ENCODE measurements around the gene CAB39. TPM values are rescaled to one million over a fixed set of nuclear protein-coding genes. Genes with fewer than 3 reads are reported as not detected.

Gene CAB39
- polyA plus RNA-seq, 1 of the 3 experiments (the other 2 are of a cell fraction) = 15.7 TPM

DNA sequence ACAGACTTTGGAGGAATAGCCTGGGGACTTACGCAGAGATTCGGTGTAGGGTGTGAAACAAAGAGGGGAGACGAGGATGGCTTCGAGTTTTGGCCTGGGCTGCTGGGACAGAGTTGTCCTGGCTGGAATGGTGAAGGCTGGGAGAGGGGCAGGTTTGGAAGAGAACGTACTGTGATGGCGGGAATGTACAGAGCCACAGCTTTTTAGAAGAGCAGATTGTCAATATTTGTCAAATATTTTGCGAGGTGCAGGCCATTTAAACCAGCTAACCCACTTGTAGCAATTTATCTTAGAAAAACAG is 137.7 kb downstream of the CAB39 start:
- no peaks in the 10 kb centered on the region for H3K9me2 ChIP-seq
- no peaks in the 10 kb centered on the region for H3K36me3 ChIP-seq (replicated peaks in 1 of 2; ENCODE audit: control insufficient read depth in 1 of 2, insufficient read depth in 2 of 2, low read length in 1 of 2)
- peaks cover 14% of the 10 kb centered on the region for H3K27me3 ChIP-seq (ENCODE audit: insufficient read depth)
- ChIA-PET CTCF (interaction anchor here (0.7 to 10.0 kb wide), 4 partner anchors 21 to 136 kb away, joined by 3 to 106 read pairs (median 15); no protein-coding TSS in a partner anchor), POLR2A (no interaction called here)
- H3K79me2 ChIP-seq (ENCODE audit: insufficient read depth) = no peaks in the 10 kb centered on the region
- no peak for DNase-seq
- no peak overlapping the region for H2AFZ ChIP-seq (ENCODE audit: low read depth)
- WGBS (ENCODE audit: low lambda C conversion rate) = 83% methylated on average over 7 of the region's 7 CpGs
- no peaks in the 10 kb centered on the region for H4K20me1 ChIP-seq (ENCODE audit: insufficient read depth)
- TF ChIP-seq, protein P1, sequence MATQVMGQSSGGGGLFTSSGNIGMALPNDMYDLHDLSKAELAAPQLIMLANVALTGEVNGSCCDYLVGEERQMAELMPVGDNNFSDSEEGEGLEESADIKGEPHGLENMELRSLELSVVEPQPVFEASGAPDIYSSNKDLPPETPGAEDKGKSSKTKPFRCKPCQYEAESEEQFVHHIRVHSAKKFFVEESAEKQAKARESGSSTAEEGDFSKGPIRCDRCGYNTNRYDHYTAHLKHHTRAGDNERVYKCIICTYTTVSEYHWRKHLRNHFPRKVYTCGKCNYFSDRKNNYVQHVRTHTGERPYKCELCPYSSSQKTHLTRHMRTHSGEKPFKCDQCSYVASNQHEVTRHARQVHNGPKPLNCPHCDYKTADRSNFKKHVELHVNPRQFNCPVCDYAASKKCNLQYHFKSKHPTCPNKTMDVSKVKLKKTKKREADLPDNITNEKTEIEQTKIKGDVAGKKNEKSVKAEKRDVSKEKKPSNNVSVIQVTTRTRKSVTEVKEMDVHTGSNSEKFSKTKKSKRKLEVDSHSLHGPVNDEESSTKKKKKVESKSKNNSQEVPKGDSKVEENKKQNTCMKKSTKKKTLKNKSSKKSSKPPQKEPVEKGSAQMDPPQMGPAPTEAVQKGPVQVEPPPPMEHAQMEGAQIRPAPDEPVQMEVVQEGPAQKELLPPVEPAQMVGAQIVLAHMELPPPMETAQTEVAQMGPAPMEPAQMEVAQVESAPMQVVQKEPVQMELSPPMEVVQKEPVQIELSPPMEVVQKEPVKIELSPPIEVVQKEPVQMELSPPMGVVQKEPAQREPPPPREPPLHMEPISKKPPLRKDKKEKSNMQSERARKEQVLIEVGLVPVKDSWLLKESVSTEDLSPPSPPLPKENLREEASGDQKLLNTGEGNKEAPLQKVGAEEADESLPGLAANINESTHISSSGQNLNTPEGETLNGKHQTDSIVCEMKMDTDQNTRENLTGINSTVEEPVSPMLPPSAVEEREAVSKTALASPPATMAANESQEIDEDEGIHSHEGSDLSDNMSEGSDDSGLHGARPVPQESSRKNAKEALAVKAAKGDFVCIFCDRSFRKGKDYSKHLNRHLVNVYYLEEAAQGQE (IDR thresholded peaks at IDR 0.05; ENCODE audit: low read depth, low read length) = no peak
- TF ChIP-seq SIN3A (IDR thresholded peaks at IDR 0.05; ENCODE audit: borderline replicate concordance, low read depth, low read length) (no peak), ELF1 (IDR thresholded peaks at IDR 0.05) (no peak), JUND (IDR thresholded peaks at IDR 0.05) (no peak), GATA2 (CRISPR knock-in tag; IDR thresholded peaks at IDR 0.05) (no peak)
- TF ChIP-seq, protein P2, sequence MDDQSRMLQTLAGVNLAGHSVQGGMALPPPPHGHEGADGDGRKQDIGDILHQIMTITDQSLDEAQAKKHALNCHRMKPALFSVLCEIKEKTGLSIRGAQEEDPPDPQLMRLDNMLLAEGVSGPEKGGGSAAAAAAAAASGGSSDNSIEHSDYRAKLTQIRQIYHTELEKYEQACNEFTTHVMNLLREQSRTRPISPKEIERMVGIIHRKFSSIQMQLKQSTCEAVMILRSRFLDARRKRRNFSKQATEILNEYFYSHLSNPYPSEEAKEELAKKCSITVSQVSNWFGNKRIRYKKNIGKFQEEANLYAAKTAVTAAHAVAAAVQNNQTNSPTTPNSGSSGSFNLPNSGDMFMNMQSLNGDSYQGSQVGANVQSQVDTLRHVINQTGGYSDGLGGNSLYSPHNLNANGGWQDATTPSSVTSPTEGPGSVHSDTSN (IDR thresholded peaks at IDR 0.05) = no peak
- TF ChIP-seq, protein P3, sequence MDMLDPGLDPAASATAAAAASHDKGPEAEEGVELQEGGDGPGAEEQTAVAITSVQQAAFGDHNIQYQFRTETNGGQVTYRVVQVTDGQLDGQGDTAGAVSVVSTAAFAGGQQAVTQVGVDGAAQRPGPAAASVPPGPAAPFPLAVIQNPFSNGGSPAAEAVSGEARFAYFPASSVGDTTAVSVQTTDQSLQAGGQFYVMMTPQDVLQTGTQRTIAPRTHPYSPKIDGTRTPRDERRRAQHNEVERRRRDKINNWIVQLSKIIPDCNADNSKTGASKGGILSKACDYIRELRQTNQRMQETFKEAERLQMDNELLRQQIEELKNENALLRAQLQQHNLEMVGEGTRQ (IDR thresholded peaks at IDR 0.05; ENCODE audit: borderline replicate concordance, low read depth, low read length) = no peak
- H3K9ac ChIP-seq = no peak overlapping the region
- peak overlapping the region in 1 of 2 experiments; percentile 44; a peak in 1 of 4 replicates for H3K4me3 ChIP-seq (ENCODE audit: low read depth in 2 of 2, low read length in 1 of 2)
- no peaks in the 10 kb centered on the region for H3K9me3 ChIP-seq
- no peaks in the 10 kb centered on the region; a peak in 1 of 4 replicates for H3K4me1 ChIP-seq (ENCODE audit: control insufficient read depth in 1 of 2, insufficient read depth in 2 of 2, low read depth in 1 of 2, low read length in 1 of 2)
- no peak overlapping the region for H3K4me2 ChIP-seq
- H3F3A ChIP-seq (replicated peaks; ENCODE audit: insufficient read depth) = no peaks in the 10 kb centered on the region
- no peak overlapping the region for H3K27ac ChIP-seq (ENCODE audit: low read depth in 2 of 2, low read length in 1 of 2)

DNA sequence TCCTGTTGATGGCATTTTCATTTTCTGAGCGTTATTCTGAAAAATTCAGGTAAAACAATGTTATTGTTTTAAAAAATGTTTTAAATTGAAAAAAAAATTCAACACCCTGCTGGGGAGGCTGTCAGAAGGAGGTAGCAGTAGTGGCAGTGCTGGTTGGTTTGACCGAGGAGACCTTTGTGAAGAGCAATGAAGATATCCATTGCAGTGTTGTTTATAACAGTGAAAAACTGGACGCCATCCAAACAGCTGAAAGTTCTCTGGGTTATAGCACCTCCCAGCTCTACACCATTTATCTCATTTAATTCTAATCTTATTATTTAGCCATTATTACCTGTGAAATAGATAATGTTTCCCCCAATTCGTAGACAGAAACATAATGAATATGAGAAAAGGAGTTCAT is 139.5 kb downstream of the CAB39 start:
- Histone ChIP-seq H3K4me1 (ENCODE audit: control insufficient read depth in 1 of 2, insufficient read depth in 2 of 2, low read depth in 1 of 2, low read length in 1 of 2) (no peaks in the 10 kb centered on the region; a peak in 1 of 4 replicates), H3K36me3 (replicated peaks in 1 of 2; ENCODE audit: control insufficient read depth in 1 of 2, insufficient read depth in 2 of 2, low read length in 1 of 2) (no peaks in the 10 kb centered on the region)
- POLR2A ChIA-PET = no interaction called here
- TF ChIP-seq FOSL2 (IDR thresholded peaks at IDR 0.05; ENCODE audit: borderline replicate concordance, low read depth) (no peak), FOXM1 (IDR thresholded peaks at IDR 0.05; ENCODE audit: low read depth) (no peak), NRF1 (IDR thresholded peaks at IDR 0.05; ENCODE audit: low read depth, low read length) (no peak), EZH2phosphoT487 (IDR thresholded peaks at IDR 0.05; ENCODE audit: borderline replicate concordance, low read depth) (no peak), GABPA (IDR thresholded peaks at IDR 0.05; ENCODE audit: low read depth) (no peak), TEAD4 (IDR thresholded peaks at IDR 0.05; ENCODE audit: borderline replicate concordance, insufficient read depth) (no peak), TAF1 (IDR thresholded peaks at IDR 0.05; ENCODE audit: borderline replicate concordance, low read depth, low read length) (no peak), NFIC (IDR thresholded peaks at IDR 0.05; ENCODE audit: borderline replicate concordance) (no peak), FOXJ3 (CRISPR knock-in tag; IDR thresholded peaks at IDR 0.05) (no peak), GATA2 (CRISPR knock-in tag; IDR thresholded peaks at IDR 0.05) (no peak)
- TF ChIP-seq, protein P1 (IDR thresholded peaks at IDR 0.05; ENCODE audit: low read depth, low read length) = no peak
- TF ChIP-seq, protein P4, sequence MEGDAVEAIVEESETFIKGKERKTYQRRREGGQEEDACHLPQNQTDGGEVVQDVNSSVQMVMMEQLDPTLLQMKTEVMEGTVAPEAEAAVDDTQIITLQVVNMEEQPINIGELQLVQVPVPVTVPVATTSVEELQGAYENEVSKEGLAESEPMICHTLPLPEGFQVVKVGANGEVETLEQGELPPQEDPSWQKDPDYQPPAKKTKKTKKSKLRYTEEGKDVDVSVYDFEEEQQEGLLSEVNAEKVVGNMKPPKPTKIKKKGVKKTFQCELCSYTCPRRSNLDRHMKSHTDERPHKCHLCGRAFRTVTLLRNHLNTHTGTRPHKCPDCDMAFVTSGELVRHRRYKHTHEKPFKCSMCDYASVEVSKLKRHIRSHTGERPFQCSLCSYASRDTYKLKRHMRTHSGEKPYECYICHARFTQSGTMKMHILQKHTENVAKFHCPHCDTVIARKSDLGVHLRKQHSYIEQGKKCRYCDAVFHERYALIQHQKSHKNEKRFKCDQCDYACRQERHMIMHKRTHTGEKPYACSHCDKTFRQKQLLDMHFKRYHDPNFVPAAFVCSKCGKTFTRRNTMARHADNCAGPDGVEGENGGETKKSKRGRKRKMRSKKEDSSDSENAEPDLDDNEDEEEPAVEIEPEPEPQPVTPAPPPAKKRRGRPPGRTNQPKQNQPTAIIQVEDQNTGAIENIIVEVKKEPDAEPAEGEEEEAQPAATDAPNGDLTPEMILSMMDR (IDR thresholded peaks at IDR 0.05) = no peak

More for the DNA sequence above, 139.5 kb downstream of the CAB39 start:
- no peaks in the 10 kb centered on the region for H3K79me2 ChIP-seq (ENCODE audit: insufficient read depth)
- no peaks in the 10 kb centered on the region for H3F3A ChIP-seq (replicated peaks; ENCODE audit: insufficient read depth)
- 61% methylated on average over 4 of the region's 4 CpGs for WGBS (ENCODE audit: low lambda C conversion rate)
- no peak overlapping the region for H3K27ac ChIP-seq (ENCODE audit: low read depth in 2 of 2, low read length in 1 of 2)
- H3K4me3 ChIP-seq (ENCODE audit: low read depth in 2 of 2, low read length in 1 of 2) = no peak overlapping the region
- no peaks in the 10 kb centered on the region for H3K9me3 ChIP-seq
- no peaks in the 10 kb centered on the region for H3K9me2 ChIP-seq
- no peak overlapping the region for H2AFZ ChIP-seq (ENCODE audit: low read depth)
- no peak for DNase-seq
- no peak overlapping the region for H3K4me2 ChIP-seq
- peaks cover 14% of the 10 kb centered on the region for H3K27me3 ChIP-seq (ENCODE audit: insufficient read depth)
- H3K9ac ChIP-seq = no peak overlapping the region
- CTCF ChIA-PET = interaction anchor here (0.9 to 10.0 kb wide), 4 partner anchors 9 to 134 kb away, joined by 3 to 106 read pairs (median 22); partner anchors contain the start of gene ITM2C
- H4K20me1 ChIP-seq (ENCODE audit: insufficient read depth) = no peaks in the 10 kb centered on the region

All from SK-N-SH (cell line).